RWPE1 (cell line): ENCODE data around the gene HLCS.
A peak's percentile ranks its signal among the peaks of the same experiment; 100 is the strongest.

Experiments
- CTCF ChIA-PET: fragments of 350-600 bp; sonication (Branson Sonifier 250); formaldehyde crosslinking; extraction: SDS; loops from one replicate; lab custom pipeline; 2021; lab: Yijun Ruan, JAX
- POLR2A ChIA-PET: fragments of 400-600 bp; formaldehyde crosslinking; extraction: SDS; loops from one replicate; lab custom pipeline; 2020; ENCODE audit warnings: antibody characterized with exemption; ENCODE audit not compliant: low non-redundant PET; lab: Yijun Ruan, JAX
- DNase-seq: peaks from one replicate; pipeline ENCODE4 v3.0.0; 2012; ENCODE audit warnings: low spot score
- H3K27ac ChIP-seq: fragments of 450-650 bp; 2 replicates; pipeline ENCODE4 v1.5.1; 2017
- TF ChIP-seq, protein P1 (sequence below): fragments of 450-650 bp; conservative IDR thresholded peaks from 2 replicates; pipeline ENCODE4 v1.5.1; 2017; ENCODE audit warnings: low read depth, mild to moderate bottlenecking

HLCS gene

DNA sequence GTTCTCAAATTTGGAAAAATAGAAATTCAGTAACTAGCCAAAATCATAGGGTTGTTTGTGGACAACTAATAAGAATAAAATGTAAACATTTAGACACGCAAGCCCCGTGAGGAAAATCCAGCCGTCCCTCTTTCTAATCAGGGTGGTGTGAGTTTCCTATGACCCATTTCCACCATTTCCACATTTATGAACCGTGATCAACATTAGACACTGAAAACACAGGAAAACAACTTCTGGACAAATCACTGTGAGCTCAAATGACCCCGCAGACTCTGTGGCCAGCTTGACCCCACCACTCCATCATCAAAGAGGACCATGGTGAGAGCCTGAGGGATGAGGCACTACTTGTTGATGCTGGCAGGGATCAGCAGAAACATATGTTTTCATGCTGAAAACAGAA lies 166.6 kb downstream of the HLCS start:
- ChIA-PET POLR2A (no interaction called here), CTCF (no interaction called here)
- H3K27ac ChIP-seq: no peak overlapping the region
- TF ChIP-seq, protein P1, sequence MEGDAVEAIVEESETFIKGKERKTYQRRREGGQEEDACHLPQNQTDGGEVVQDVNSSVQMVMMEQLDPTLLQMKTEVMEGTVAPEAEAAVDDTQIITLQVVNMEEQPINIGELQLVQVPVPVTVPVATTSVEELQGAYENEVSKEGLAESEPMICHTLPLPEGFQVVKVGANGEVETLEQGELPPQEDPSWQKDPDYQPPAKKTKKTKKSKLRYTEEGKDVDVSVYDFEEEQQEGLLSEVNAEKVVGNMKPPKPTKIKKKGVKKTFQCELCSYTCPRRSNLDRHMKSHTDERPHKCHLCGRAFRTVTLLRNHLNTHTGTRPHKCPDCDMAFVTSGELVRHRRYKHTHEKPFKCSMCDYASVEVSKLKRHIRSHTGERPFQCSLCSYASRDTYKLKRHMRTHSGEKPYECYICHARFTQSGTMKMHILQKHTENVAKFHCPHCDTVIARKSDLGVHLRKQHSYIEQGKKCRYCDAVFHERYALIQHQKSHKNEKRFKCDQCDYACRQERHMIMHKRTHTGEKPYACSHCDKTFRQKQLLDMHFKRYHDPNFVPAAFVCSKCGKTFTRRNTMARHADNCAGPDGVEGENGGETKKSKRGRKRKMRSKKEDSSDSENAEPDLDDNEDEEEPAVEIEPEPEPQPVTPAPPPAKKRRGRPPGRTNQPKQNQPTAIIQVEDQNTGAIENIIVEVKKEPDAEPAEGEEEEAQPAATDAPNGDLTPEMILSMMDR: no peak
- DNase-seq: no peak

DNA sequence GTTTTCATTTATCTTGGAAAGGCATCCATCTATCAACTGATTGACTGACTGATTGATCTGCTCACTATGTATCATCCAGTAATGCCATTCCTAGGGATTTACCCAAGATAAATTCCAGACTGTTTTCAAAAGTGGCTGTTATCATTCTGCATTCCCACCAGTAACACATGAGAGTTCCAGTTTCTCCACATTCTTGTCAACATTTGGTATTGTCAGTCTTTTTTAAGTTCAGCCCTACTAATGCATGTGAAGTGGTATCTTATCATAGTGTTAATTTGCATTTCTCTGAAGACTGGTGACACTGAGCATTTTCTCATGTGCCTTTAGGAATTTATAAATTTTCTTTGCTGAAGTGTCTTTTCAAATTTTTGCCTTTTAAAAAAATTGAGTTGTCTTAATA lies 168.0 kb downstream of the HLCS start:
- TF ChIP-seq, protein P1: no peak
- no peak overlapping the region for H3K27ac ChIP-seq
- ChIA-PET CTCF (no interaction called here), POLR2A (no interaction called here)
- no peak for DNase-seq

DNA sequence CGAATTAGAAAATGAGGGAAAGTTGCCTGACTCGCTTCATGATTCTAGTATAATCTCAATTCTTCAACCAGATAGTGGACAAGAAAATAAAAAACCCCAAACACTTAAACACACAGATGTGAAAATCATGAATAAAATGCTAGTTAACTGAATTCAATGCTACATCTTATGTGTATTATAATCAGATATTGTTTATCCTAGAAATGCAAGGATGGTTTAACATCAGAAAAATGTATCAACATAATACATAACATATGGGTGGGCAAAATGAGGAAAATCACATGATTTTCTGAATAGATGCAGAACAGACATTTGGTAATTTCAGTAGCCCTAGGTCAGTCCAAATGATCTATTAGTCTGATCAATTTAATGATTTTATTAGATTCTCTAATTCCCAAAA lies 170.4 kb downstream of the HLCS start:
- TF ChIP-seq, protein P1: no peak
- DNase-seq: no peak
- ChIA-PET POLR2A (no interaction called here), CTCF (no interaction called here)
- H3K27ac ChIP-seq: no peak overlapping the region

DNA sequence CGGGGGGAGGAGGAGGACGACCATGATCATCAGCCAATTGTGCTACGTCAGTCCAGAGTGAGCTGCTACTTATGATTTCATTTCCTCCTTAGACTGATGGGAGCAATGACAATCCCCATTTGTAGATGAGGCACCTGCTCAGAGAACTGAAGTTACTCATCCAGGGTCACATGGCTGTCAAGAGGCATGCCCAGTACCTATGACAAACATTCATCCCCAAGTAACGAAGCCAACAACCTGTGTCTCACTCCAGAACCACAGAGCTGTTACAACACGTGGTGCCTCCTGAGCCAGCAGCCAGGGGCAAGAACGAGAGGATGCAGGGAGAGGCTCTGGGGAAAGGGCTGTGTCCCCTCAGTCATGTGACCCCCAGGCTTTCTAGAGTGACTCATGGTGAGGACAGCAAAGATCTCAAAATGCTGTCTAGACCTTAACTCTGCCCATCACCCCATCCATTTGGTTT lies 173.9 kb downstream of the HLCS start:
- peak; percentile 74 for DNase-seq
- ChIA-PET POLR2A (no interaction called here), CTCF (no interaction called here)
- peak overlapping the region; percentile 36 for H3K27ac ChIP-seq
- TF ChIP-seq, protein P1: no peak

DNA sequence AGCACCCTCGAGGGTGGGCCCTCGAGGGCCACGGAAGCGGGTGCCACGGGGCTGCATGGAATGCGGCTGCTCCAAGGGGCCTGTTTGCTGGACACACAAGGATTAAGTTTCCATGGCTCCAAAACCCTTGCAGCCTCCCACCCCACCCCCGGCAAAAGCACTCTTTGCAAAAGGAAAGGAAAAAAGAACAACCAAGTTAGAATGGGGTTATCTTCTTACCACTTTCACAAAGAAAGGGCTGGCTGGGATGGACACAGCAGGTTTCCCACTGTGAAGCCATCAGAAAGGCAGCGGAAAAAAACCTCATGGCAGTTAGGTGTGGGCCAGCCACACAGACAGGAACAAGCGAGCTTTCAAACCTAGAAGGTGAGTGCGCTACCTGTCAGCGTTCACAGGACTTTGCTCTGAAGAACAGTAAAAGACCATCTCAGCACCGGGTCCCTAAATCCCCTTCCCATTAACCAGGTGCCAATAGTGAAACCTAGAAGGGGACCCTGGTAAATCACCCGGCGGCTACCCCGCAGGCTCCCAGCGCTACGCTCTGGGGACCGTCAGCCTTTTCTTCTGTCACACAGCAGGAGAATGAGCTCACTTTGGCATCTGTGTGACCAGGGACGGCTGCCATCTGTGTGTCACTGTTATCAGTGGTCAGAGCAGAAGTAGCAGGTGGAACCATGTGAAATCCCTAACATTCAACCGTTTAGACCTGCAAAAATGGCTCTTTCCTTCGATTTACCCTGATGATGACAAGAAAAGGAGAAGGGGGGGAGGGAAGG lies 174.6 kb downstream of the HLCS start:
- ChIA-PET POLR2A (no interaction called here), CTCF (no interaction called here)
- peak overlapping the region; percentile 36 for H3K27ac ChIP-seq
- DNase-seq: no peak
- TF ChIP-seq, protein P1: no peak

DNA sequence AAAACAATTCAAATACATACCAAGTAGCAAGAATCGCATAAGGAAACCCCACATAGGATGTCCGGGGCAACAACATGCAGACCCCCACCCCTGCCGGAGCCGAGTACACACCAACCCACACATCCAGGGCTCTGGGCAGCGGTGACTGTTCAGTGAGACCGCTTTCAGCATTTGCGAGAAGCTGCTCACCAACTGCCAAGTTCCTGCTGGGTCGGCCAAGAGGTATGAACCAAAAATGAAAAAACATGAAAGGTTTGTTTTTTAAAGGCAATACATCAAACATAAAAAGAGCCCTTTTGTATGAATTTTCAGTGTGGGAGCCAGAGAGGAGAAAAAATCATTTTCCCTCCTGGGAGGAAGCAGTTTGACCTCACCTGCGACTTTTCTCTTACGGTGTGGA lies 175.3 kb downstream of the HLCS start:
- ChIA-PET POLR2A (no interaction called here), CTCF (no interaction called here)
- DNase-seq: no peak
- TF ChIP-seq, protein P1: no peak
- H3K27ac ChIP-seq: no peak overlapping the region
